GM12878 (cell line): ENCODE measurements around the gene RHOT1. TPM values are rescaled to one million over a fixed set of nuclear protein-coding genes. Genes with fewer than 3 reads are reported as not detected.

Experiments used
- ATAC-seq: fragments of 200-7000 bp; cut with Tn5 transposase; 3 replicates; pipeline ENCODE4 v1.9.1; 2020; ENCODE audit warnings: mild to moderate bottlenecking, moderate library complexity
- BruUV-seq: library from RNA; stranded (reverse); fragments of 400-500 nt; replicated peaks from 2 replicates; lab custom pipeline; 2021; lab: Mats Ljungman, UMichigan
- CTCF ChIA-PET: fragments of 300-600 bp; sonication (Branson Sonifier 250); formaldehyde crosslinking; extraction: SDS; loops from one replicate; lab custom pipeline; 2021; ENCODE audit warnings: inconsistent platforms; lab: Yijun Ruan, JAX
- POLR2A ChIA-PET: fragments of 350-600 bp; formaldehyde crosslinking; extraction: SDS; loops from one replicate; lab custom pipeline; 2021; ENCODE audit warnings: inconsistent platforms; lab: Charles Lee
- RAD21 ChIA-PET: fragments of 300-600 bp; sonication (Branson Sonifier 250); formaldehyde crosslinking; loops from one replicate; lab custom pipeline; 2023; ENCODE audit warnings: antibody characterized with exemption; ENCODE audit not compliant: unreplicated experiment; lab: Charles Lee
- SMC1A ChIA-PET: fragments of 300-600 bp; sonication (Branson Sonifier 250); formaldehyde crosslinking; loops from one replicate; lab custom pipeline; 2023; ENCODE audit not compliant: unreplicated experiment, uncharacterized antibody; lab: Charles Lee
- DNase-seq: peaks from one replicate; pipeline ENCODE4 v3.0.0-alpha.2; 2011; ENCODE audit warnings: low read depth, low spot score
- FAIRE-seq: peaks from 3 replicates; lab custom pipeline; 2011; peaks lifted over from hg19 to GRCh38; lab: Jason Lieb, UNC
- H2AFZ ChIP-seq: 2 replicates; pipeline ENCODE4 v1.6.0; 2011; ENCODE audit warnings: low read depth, low read length, control low read depth; ENCODE audit not compliant: control insufficient read depth
- H3K27ac ChIP-seq: 2 replicates; pipeline ENCODE4 v1.5.1; 2011; ENCODE audit warnings: control low read depth; ENCODE audit not compliant: control insufficient read depth, insufficient read depth
- H3K27me3 ChIP-seq, 2 experiments: replicated peaks in 1 of 2; 2 replicates each; pipeline versions ENCODE4 v1.6.0 to v1.6.1; 2011; ENCODE audit warnings: low read length in 1 of 2; ENCODE audit not compliant: control insufficient read depth in 2 of 2, insufficient read depth in 2 of 2
- H3K36me3 ChIP-seq, 2 experiments: 2 replicates each; pipeline ENCODE4 v1.5.1; 2011; ENCODE audit warnings: low read length in 1 of 2; ENCODE audit not compliant: control insufficient read depth in 2 of 2, insufficient read depth in 2 of 2
- H3K4me1 ChIP-seq: 2 replicates; pipeline ENCODE4 v1.6.1; 2011; ENCODE audit warnings: mild to moderate bottlenecking, low read length, moderate library complexity, mixed read lengths; ENCODE audit not compliant: control insufficient read depth, insufficient read depth
- H3K4me2 ChIP-seq: 2 replicates; pipeline ENCODE4 v1.6.0; 2011; ENCODE audit warnings: control low read depth; ENCODE audit not compliant: control insufficient read depth, insufficient read depth
- H3K4me3 ChIP-seq: fragments of 200-600 bp; sonication (generic); 2 replicates; pipeline ENCODE4 v1.5.1; 2016
- H3K79me2 ChIP-seq: 2 replicates; pipeline ENCODE4 v1.6.0; 2011; ENCODE audit warnings: low read length; ENCODE audit not compliant: control insufficient read depth, insufficient read depth
- H3K9ac ChIP-seq: 2 replicates; pipeline ENCODE4 v1.8.0; 2011; ENCODE audit warnings: low read length, control low read depth, mixed read lengths; ENCODE audit not compliant: control insufficient read depth, insufficient read depth
- H3K9me3 ChIP-seq: replicated peaks from 3 replicates; pipeline ENCODE4 v1.5.1; 2011; ENCODE audit warnings: mild to moderate bottlenecking, low read length; ENCODE audit not compliant: control insufficient read depth, insufficient read depth
- H4K20me1 ChIP-seq: 2 replicates; pipeline ENCODE4 v1.6.0; 2011; ENCODE audit not compliant: control insufficient read depth, insufficient read depth
- ATF3 ChIP-seq: IDR thresholded peaks from 2 replicates; pipeline ENCODE4 v1.6.1; 2011; ENCODE audit warnings: low read depth, mild to moderate bottlenecking, low read length, moderate library complexity, borderline replicate concordance; ENCODE audit errors: extremely low read depth
- CBFB ChIP-seq: IDR thresholded peaks from 2 replicates; pipeline ENCODE4 v1.6.1; 2016; ENCODE audit warnings: antibody characterized with exemption, low read depth
- CEBPZ ChIP-seq: fragments of 150-350 bp; IDR thresholded peaks from 2 replicates; pipeline ENCODE4 v1.6.1; 2016; ENCODE audit warnings: low read depth, low read length
- CHD2 ChIP-seq: IDR thresholded peaks from 2 replicates; pipeline ENCODE4 v1.6.1; 2011; ENCODE audit warnings: low read depth, low read length, improper control_type of control experiment, borderline replicate concordance
- EP300 ChIP-seq, 2 experiments: fragments of 150-350 bp in 1 of 2; IDR thresholded peaks; 2 replicates each; pipeline ENCODE4 v1.6.1; 2011 to 2012; ENCODE audit warnings: low read depth in 2 of 2, low read length in 2 of 2, borderline replicate concordance in 1 of 2, improper control_type of control experiment in 1 of 2, inconsistent platforms in 1 of 2; ENCODE audit not compliant: control insufficient read depth in 1 of 2
- HDAC6 ChIP-seq: fragments of 200-600 bp; sonication (generic); IDR thresholded peaks from one replicate; pipeline ENCODE4 v1.8.0; 2017; ENCODE audit warnings: antibody characterized with exemption; ENCODE audit not compliant: unreplicated experiment
- NBN ChIP-seq: fragments of 450-650 bp; IDR thresholded peaks from 2 replicates; pipeline ENCODE4 v1.6.1; 2016
- NFIC ChIP-seq: IDR thresholded peaks from 2 replicates; pipeline ENCODE4 v1.6.1; 2012; ENCODE audit warnings: low read depth, mild to moderate bottlenecking, inconsistent platforms, low read length, moderate library complexity
- POLR2AphosphoS2 ChIP-seq: IDR thresholded peaks from 2 replicates; pipeline ENCODE4 v1.6.1; 2011; ENCODE audit warnings: low read depth, mild to moderate bottlenecking, low read length, improper control_type of control experiment, moderate library complexity
- RUNX3 ChIP-seq: IDR thresholded peaks from 2 replicates; pipeline ENCODE4 v1.6.1; 2012; ENCODE audit warnings: low read length, inconsistent platforms
- SMC3 ChIP-seq: IDR thresholded peaks from 2 replicates; pipeline ENCODE4 v1.6.1; 2011; ENCODE audit warnings: low read length, improper control_type of control experiment, borderline replicate concordance
- TCF12 ChIP-seq: IDR thresholded peaks from 2 replicates; pipeline ENCODE4 v1.6.1; 2011; ENCODE audit warnings: low read depth, mild to moderate bottlenecking, low read length
- TCF3 ChIP-seq: IDR thresholded peaks from 2 replicates; pipeline ENCODE4 v1.6.1; 2012; ENCODE audit warnings: low read depth, mild to moderate bottlenecking, low read length, borderline replicate concordance; ENCODE audit not compliant: insufficient read depth
- ZNF274 ChIP-seq: IDR thresholded peaks from one replicate; pipeline ENCODE4 v1.8.0; 2011; ENCODE audit not compliant: insufficient read length, insufficient read depth
- WGBS: methylation state at CpG from one replicate; pipeline ENCODE4 v1.1.6; 2016; ENCODE audit warnings: low lambda C conversion rate; ENCODE audit not compliant: insufficient replicate concordance, insufficient coverage; ENCODE audit errors: missing lambda C conversion rate; 5-methylcytosine and 5-hydroxymethylcytosine counted together
- in situ Hi-C: fragments of 300-500 bp; cut with MboI; formaldehyde crosslinking; loops from 9 replicates; pipeline ENCODE4 v1.14.3; 2018; ENCODE audit warnings: mixed read lengths
- intact Hi-C: fragments of 100-400 bp; cut with micrococcal nuclease; formaldehyde crosslinking; loops from one replicate; pipeline ENCODE4 v1.14.2; 2022; ENCODE audit not compliant: unreplicated experiment
- polyA plus RNA-seq, 11 experiments: library from polyadenylated mRNA; depleted of rRNA in 4 of 11; unstranded in 6 of 11; stranded (reverse) in 5 of 11; fragments of >200 nt; fragmentation: Nextera tagmentation in 4 of 11; fragmentation: Illumina TruSeq in 1 of 11; extraction: Ambion mirVana in 4 of 11; extraction: Trizol in 1 of 11; gene quantifications; 1 replicate in 1 of 11; 2 replicates in 10 of 11; pipeline versions ENCODE4 v1.2.1 to v1.2.3, GENCODE V29; 2011 to 2016; ENCODE audit warnings: inconsistent platforms in 2 of 11, missing spikeins in 2 of 11, low read depth in 1 of 11
- total RNA-seq, 4 experiments: library from RNA; depleted of rRNA in 3 of 4; stranded (reverse); fragments of >200 nt in 3 of 4; fragmentation: Illumina TruSeq in 1 of 4; extraction: Trizol in 1 of 4; gene quantifications; 2 replicates each; pipeline versions ENCODE4 v1.2.1 to v1.2.3, GENCODE V29; 2013 to 2021
- TF ChIP-seq, protein P1 (sequence below): IDR thresholded peaks from 2 replicates; pipeline ENCODE4 v1.6.1; 2011; ENCODE audit warnings: mild to moderate bottlenecking, low read depth, low read length, moderate library complexity; ENCODE audit not compliant: insufficient replicate concordance

The RHOT1 gene
- total and polyA plus RNA-seq, 10 of the 15 experiments (the other 5 are each of a cell fraction or from before 2014, with no cell fraction given), result 13.3 to 68.2 (median 22.8) TPM

GRCh38 chr17:32103476-32104113 is 38.7 kb upstream of the RHOT1 start:
- in situ Hi-C loops, result no loop called here
- Histone ChIP-seq H3K27me3 (no peaks in the 10 kb centered on the region), H3K79me2 (no peaks in the 10 kb centered on the region), H3K9me3 (no peaks in the 10 kb centered on the region), H3K27ac (no peak overlapping the region), H3K36me3 (no peaks in the 10 kb centered on the region), H3K9ac (no peak overlapping the region), H3K4me1 (no peaks in the 10 kb centered on the region), H2AFZ (no peak overlapping the region), H4K20me1 (no peaks in the 10 kb centered on the region), H3K4me3 (no peak overlapping the region), H3K4me2 (no peak overlapping the region)
- DNase-seq (no peak), ATAC-seq (no peak), FAIRE-seq (no peak)
- no peak for TF ChIP-seq CHD2
- TF ChIP-seq ZNF274, result no peak
- no peak for TF ChIP-seq POLR2AphosphoS2
- TF ChIP-seq NBN, result no peak
- TF ChIP-seq ATF3, result no peak
- no peak for TF ChIP-seq CEBPZ
- no peak for TF ChIP-seq EP300 (IDR thresholded peaks at IDR 0.05; ENCODE audit: borderline replicate concordance in 1 of 2, control insufficient read depth in 1 of 2, low read depth in 2 of 2, low read length in 2 of 2)
- no peak for TF ChIP-seq CBFB
- TF ChIP-seq NFIC, result no peak
- no peak for TF ChIP-seq RUNX3
- no peak for TF ChIP-seq HDAC6
- TF ChIP-seq TCF3, result no peak
- TF ChIP-seq TCF12, result no peak
- TF ChIP-seq, protein P1, sequence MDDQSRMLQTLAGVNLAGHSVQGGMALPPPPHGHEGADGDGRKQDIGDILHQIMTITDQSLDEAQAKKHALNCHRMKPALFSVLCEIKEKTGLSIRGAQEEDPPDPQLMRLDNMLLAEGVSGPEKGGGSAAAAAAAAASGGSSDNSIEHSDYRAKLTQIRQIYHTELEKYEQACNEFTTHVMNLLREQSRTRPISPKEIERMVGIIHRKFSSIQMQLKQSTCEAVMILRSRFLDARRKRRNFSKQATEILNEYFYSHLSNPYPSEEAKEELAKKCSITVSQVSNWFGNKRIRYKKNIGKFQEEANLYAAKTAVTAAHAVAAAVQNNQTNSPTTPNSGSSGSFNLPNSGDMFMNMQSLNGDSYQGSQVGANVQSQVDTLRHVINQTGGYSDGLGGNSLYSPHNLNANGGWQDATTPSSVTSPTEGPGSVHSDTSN, result no peak
- TF ChIP-seq SMC3, result no peak
- 86% methylated on average over 7 of the region's 7 CpGs for WGBS
- RAD21 ChIA-PET, result no interaction called here
- POLR2A ChIA-PET, result interaction anchor here (0.7 kb wide), 1 partner anchor 84 kb away, joined by 3 read pairs; no protein-coding TSS in a partner anchor
- intact Hi-C loops, result no loop called here
- no TSS peak for BruUV-seq
- CTCF ChIA-PET, result interaction anchor here (1.9 kb wide), 1 partner anchor 96 kb away, joined by 5 read pairs; the partner anchor contains the start of gene LRRC37B
- SMC1A ChIA-PET, result no interaction called here
